PC-3 (cell line): ENCODE results near the gene SEL1L2.

Source experiments
- EZH2 ChIP-seq: fragments of 300-600 bp; sonication (generic); IDR thresholded peaks from one replicate; pipeline ENCODE4 v1.6.1; 2017; ENCODE audit warnings: antibody characterized with exemption, mild to moderate bottlenecking, low read length; ENCODE audit not compliant: unreplicated experiment
- TF ChIP-seq, protein P1 (sequence below): fragments of 300-600 bp; sonication (generic); conservative IDR thresholded peaks from 2 replicates; pipeline ENCODE4 v1.5.1; 2017; ENCODE audit warnings: antibody characterized with exemption, low read depth, mild to moderate bottlenecking, low read length

GRCh38 chr20:13941031-13941430 is 49.4 kb downstream of the SEL1L2 start:
- TF ChIP-seq, protein P1, sequence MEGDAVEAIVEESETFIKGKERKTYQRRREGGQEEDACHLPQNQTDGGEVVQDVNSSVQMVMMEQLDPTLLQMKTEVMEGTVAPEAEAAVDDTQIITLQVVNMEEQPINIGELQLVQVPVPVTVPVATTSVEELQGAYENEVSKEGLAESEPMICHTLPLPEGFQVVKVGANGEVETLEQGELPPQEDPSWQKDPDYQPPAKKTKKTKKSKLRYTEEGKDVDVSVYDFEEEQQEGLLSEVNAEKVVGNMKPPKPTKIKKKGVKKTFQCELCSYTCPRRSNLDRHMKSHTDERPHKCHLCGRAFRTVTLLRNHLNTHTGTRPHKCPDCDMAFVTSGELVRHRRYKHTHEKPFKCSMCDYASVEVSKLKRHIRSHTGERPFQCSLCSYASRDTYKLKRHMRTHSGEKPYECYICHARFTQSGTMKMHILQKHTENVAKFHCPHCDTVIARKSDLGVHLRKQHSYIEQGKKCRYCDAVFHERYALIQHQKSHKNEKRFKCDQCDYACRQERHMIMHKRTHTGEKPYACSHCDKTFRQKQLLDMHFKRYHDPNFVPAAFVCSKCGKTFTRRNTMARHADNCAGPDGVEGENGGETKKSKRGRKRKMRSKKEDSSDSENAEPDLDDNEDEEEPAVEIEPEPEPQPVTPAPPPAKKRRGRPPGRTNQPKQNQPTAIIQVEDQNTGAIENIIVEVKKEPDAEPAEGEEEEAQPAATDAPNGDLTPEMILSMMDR = no peak
- no peak for TF ChIP-seq EZH2
